Epidermal melanocyte (primary cell): ENCODE results near the gene ZC3H13.

ENCODE experiments used
- DNase-seq: peaks from one replicate; pipeline ENCODE4 v3.0.0; 2011; ENCODE audit warnings: low spot score; ENCODE audit not compliant: insufficient read length

ZC3H13 gene

DNA sequence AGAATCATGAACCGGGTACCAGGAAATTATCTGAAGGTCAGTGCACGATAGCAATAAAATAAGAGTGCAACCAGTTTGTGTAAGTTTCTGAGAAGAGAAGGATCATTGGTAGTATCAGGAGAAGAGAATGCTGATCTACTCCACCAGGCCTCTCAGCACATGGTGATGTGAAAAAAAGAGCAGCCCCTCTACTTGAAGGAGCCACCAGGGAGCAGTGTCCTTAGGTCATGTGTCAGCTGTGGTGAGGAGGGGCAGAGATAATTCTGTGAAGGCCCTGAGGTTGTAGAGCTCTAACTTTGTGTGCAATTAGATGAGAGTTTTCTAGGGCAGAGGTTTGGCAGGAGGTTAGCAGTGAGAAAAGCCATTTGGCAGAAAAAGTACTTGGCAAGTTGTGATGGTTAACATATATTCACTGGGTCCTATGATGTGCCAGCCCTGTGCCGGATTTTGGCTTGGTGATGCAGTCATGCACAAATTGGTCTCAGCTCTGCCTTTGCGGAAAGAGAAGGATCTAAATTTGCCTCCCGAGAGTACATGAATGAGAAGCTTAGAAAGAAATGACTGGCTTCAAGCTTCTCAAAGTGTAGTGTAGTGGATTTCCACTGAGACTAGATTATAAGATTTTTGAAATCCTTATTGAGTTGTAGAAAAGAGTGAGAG is 19.2 kb upstream of the ZC3H13 start:
- no peak for DNase-seq

DNA sequence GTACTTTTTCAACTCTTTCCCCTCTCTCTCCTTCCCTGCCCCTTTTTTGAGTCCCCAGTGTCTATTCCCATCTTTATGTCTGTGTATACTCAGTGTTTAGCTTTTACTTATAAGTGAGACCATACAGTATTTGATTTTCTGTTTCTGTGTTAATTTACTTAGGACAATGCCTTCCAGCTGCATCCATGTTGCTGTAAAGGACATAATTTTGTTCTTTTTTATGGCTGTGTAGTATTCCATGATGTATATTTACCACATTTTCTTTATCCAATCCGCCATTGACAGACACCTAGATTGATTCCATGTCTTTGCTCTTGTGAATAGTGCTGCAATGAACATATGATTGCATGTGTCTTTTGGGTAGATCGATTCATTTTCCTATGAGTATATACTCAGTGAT is 10.7 kb upstream of the ZC3H13 start:
- DNase-seq: no peak

DNA sequence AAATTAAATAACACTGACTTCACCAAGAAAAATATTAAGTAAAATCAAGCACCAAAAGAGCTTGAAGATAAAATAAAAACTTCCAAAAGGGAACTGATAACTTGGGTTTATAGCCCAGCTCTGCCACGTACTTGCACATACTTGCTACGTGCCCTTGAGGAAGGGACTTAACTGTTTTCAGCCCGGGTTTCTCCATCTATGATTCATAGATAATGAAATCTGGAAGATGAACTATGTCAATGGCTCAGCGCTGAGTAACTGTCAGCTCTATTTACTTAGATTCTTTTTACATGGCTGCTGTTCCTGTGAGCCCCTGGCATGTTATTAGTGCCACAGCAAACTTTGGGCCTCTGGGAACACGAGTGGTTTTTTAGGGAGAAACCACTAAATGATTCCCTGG is 9.6 kb upstream of the ZC3H13 start:
- no peak for DNase-seq

DNA sequence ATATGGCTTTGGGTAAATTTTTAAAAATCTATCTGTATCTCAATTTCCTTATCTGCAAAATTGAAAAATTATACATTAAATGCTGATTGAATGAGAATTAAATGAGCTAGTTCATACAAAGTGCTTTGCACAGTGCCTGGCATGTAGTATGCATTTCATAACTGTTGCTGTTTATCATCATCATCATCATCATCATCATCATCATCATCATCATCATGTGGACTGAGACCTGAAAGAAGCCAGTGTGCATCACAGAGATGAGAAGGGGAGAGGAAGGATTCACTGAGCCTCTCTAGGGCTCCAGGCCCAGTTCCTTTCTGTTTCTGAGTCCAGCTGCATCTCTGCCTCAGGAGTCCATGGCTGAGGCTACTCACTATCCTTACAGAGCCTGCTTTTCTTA is 6.9 kb upstream of the ZC3H13 start:
- DNase-seq: no peak

DNA sequence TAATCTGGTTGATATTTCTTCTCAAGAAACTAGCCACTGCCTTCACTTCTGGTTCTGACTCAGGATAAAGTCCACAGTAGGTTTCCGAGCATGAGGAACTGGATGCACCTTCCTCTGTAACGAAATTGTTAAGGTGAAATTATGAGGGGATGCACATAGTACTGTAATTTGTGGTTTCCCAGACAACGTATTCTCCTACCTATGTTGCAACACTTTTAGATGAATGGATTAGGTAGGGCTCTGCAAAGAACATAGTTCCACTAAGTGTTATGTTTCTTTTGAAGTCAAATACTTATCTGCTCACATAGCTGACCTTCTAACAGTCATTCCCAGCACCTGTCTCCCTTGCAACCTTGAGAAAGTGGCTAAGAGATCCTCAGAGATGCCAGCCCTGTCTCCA is 5.7 kb upstream of the ZC3H13 start:
- DNase-seq: no peak

DNA sequence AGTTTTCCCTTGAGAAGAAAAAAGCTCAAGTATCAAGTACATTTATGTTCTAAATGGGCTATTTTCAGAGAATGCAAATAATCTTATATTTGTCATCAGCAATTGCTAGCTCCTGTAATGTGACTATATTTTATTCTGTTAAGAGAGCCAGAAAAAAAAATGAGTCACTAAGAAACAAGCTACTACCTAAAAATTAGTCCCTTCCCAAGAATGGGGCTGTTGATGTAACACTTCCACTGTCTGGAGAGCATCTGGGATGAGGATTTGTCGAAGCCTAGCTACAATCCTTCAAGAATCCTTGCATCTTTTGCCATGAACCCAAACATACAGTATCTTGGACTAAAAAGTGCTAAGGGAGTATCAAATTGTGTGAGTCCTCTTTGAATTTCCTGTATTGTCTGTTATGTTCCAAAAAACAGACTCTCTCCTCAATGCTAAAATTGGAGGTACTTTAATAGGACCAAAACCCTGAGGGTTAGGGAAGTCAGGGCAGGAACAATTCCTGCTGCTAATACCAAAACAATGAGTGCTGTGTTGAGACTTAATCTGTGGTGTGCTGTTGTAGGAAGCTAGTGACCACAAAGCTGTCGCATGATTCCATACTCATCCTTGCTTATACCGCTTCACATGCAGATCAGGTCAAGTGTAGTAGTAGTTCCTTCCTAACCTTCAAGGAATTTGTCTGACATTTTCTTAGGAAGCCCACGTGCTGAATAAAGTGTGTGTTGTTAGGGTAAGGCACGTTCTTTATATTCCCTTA is 4.9 kb upstream of the ZC3H13 start:
- DNase-seq: peak; percentile 45

DNA sequence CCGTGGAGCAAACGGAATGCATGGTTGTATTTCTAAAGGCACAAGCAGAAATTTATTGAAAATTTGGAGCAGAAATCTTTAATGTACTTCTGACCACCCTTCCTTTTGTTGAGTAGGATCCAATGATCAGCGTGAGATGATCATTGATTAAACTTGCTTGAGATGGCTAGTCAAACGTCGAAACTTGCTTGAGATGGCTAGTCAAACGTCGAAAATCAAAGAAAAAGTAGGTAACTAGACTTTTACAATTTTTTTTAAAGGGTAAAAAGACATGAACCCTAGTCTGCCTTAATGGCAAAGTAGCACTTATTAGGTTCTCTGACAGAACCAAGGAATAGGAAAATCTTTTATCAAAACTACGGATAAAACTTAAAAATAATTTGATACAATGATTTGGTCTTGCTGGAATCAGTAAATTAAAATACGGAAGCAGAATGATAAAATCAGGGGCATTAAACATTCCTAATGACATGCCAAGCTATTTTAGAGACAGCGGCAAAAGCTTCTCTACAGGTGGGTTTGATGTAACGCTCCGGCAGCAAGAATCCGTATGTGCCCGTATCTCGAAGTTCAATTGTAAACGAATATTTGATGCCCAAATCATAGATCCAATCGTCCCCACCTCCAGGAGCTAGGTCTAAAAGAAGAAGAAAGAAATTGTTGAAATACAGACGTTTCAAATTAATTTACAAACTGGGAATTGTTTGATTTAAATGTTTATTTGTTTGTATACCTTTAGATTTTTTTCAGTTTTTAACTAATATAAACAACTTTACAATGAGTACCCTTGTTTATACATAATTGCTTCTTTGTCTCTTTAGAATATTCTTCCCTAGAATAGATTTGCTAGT is 841 bp upstream of the ZC3H13 start:
- DNase-seq: no peak

DNA sequence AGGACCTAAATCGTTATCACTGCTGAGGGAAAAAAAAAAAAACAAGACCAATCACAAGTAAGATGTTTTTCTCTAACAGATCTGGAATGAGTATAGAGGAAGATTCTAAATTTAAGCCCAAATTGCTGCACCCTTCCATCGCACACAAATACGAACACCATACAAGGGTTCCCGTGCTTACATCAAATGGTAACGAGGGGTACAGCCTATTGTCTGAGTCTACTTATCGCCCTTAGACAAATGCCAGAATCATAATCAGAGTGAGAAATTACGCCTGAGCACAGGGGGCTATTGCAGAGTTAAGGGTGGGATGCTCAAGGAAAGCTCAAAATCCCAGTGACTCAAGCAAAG is 603 bp downstream of the ZC3H13 start:
- DNase-seq: no peak

DNA sequence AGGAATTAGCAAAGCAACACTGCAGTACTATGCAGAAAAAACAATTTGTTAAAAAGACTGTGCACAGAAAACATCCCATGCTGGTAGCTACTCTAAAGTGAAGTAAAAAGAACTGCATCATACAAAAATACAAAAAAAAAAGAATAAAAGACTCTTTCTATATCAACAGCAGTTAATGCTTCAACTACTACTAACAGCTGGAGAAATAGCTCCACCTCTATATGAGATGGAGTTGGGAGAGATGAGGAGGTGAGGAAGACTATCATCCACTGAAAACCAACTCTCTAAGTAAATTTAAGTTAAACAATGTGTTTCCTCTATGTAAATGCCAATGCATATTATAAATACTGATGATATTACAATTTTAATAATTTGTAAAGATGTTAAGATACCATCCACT is 1.8 kb downstream of the ZC3H13 start:
- DNase-seq: no peak

DNA sequence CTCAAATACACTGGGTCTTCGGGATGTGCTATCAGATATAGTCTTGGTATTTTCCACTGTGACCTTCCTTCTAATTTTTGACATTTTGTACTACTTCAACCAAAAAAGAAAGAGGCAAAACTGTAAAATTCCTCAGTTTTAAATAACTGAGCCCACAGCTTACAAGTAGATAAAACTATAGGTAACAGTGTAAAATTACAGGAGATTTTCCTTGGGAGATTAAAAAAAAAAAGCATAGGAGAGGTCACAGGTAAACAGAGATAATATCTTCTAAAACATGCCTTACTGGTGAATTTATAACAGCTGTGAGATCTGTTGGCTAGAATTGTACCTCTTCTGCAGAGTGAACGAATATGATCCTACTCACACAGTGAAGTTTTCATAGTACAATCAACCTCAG is 7.1 kb downstream of the ZC3H13 start:
- DNase-seq: no peak

DNA sequence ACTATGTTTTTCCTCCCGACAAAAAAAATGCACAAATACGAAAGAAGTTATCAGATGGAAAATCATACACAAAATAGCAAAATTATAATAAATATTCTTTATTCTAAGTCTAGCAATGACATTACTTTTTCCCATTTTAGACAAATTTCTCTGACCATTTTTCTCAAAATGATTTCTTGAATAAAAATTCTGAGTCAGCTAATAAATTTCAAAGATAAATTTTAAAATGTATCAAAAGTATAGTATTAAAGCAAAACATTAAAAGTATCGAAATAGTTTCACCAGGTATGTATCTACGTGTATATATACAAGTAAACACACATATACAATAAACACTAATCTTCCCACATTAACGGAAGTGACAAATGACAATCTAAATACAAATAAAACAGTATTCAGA is 8.9 kb downstream of the ZC3H13 start:
- DNase-seq: no peak

DNA sequence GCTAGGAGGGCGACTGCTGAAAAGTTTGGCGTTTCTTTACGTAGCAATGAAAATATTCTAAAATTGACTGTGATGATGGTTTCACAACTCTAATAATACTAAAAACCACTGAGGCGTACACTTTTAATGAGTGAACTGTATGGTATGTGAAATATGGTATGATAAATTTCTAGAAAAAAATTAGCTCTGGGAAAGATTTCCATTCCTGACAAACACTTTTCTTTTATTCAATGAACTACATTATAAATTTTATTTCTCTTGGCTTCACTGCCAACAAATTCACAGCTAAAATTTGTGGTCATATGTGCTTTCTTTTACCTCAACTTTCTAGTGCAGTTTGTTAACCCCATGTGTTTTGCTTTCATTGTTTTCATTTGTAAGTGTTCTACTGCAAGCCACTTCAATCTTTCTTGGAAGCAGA is 11.1 kb downstream of the ZC3H13 start:
- no peak for DNase-seq

DNA sequence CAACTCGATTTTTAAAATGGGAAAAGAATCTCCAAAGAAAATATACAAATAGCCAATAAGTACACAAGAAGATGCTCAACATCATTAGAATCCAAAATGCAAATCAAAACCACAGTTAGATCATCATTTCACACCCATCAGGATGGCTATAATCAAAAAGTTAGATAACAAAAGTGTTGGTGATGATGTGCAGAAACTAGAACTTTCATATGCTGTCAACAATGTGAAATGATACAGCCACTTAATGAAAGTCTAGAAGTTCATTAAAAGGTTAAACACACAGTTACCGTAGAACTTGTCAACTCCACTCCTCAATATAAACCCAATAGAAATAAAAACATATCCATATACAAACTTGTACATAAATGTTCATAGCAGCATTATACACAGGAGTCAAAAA is 11.8 kb downstream of the ZC3H13 start:
- no peak for DNase-seq

DNA sequence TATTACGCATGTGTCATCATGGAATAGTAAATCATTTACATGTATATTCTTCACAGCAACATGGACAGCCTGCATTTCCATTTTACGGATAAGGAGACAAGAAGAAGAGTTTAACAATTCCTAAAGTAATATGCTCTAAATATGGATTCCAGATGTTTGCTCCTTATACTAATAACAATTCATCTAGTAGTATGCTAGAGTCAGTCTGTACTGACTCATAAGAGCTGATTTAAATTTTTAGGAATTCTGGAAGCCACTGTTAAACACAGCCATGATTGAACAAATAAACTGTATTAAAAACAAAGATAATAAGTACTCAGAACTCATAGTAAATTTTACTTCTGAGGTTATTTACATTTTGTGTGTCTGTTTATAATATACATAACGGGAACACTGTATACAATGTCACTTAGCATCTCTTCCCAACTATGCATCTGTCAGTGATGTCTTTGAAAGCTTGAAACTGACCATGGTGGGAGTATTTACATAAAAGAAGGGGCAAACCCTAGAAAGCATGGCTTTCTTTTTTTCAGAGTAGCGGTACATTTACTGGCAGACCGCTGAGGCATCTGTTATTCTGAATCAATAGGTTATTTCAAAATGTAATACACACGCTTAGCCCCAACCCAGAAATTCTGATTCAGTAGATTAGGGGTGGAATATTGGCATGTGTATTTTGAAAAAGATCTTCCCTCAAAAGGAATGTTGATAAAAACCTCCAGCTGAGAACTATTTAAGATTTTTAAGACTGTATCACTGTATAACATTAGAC is 12.9 kb downstream of the ZC3H13 start:
- DNase-seq: no peak

DNA sequence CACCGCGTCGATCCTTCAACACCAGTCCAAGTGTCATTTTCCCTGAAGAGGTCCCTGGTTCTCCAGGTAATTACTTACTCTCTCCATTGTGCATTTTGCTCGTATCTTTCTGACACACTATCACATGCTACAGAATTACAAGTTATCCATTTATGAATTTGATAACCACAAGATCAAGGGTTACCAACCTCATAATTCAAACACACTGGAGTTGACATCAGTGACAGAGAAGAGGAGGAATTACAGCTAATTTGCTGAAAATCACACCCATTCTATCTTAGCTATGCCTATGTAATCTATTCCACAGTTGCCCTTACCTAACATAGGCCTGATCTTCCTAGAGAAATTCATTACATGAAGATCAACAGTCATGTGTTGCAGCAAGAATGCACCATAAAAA is 14.2 kb downstream of the ZC3H13 start:
- DNase-seq: no peak

DNA sequence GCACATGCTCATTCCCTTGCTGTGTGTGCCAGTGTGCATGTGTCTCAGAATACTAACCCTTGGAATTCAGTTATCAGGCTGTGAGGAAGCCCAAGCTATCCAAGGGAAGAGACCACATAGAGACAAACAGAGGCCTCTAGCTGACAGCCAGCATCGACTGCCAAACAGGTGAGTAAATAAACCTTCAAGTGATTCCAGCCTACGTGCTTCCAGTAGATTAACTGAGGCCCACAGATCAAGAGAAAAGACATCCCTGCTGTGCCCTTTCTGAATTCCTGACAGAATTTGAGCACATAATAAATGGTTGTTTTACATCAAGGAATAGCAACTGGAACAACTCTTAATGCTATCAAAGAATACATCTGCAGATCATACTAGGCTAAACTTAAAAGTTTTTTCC is 17.5 kb downstream of the ZC3H13 start:
- DNase-seq: no peak

DNA sequence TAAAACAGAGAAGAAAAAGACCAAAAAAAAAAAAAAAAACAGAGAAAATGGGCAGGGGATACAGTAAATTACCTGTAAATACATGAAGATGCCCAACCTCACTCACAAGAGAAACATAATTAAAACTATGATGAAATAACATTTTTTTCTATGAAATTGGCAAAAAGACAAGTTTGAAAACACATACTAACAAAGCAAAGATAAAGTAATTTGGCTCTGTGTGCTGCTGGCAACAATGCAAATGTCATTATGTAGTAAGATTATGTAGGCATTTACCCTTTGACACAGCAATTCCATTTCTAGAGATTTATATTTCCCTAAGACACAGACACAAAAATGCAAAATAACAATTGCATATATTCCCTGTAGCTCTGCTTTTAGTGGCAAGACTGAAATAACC is 20.2 kb downstream of the ZC3H13 start:
- DNase-seq: no peak

DNA sequence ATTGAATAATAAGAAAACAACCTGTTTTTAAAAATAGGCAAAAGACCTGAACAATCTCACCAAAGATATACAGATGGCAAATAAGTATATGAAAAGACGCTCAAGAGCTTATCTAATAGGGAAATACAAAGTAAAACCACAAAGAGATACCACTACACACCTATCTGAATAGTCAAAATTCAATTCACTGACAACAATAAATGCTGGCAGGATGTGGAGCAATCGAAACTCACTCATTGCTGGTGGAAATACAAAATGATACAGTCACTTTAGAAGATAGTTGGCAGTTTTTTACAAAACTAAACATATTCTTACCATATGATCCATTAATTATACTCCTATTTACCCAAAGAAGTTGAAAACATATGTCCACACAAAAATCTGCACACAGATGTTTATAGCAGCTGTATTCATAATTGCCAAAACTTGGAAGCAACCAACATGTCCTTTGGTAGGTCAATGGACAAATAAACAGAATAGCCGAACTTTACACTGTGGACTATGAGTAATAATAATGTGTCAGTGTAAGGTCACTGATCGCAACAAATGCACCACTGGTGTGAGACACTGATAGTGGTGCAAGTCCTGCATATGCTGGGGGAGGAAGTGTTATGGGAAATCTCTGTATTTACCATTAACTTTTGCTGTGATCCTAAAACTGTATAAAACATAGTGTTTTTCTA is 20.8 kb downstream of the ZC3H13 start:
- no peak for DNase-seq

DNA sequence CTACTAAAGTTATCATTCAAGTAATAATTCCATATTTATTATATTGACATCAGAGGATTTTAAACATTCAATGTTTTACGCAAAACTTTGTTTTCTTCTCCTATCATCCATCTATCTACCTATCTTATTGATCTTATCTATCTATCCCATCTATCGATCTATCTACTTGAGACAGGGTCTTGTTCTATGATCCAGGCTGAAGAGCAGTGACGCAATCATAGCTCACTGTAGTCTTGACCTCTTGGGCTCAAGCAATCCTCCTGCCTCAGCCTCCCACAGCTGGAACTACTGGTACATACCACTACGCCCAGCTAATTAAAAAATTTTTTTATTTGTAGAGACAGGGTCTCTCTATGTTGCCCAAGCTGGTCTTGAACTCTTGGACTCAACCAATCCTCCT is 27.4 kb downstream of the ZC3H13 start:
- DNase-seq: no peak

DNA sequence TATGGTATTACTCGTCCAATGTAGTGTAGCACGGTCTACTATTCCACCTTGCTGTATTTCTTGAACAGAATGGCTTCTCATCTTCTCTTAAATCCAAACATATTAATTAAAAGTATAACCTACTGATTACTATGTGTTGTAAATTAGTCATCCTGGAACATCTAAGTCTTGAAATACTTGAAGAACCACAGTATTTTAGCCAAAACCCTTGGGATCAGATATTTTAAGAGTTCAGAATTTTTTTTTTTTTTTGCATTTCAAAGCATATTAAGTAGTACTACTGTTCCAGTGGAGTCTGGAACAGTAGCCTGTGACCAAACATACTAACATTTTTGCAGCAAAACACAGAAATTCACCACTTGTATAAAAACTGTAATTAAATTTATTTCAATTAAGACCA is 30.1 kb downstream of the ZC3H13 start:
- DNase-seq: no peak

DNA sequence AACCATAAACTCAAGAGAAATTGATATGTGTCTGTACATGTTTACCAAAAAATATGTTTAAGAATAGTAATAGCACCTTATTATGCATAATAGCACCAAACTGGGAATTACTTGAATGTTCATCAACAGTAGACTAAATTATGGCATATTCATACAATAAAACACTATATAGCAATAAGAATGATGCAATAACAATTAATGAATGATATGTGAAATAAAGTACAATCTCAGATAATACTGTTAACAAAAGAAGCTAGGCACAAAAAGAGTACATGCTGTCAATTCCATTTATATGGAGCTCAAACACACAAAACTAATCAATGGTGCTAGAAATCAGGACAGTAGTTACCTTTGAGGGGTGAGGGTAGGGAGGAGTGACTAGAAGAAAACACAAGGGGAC is 36.3 kb downstream of the ZC3H13 start:
- no peak for DNase-seq
